Epithelial cell of proximal tubule (primary cell): Measurements from ENCODE around the gene ORAI3. TPM values are rescaled to one million over a fixed set of nuclear protein-coding genes. Genes with fewer than 3 reads are reported as not detected.

Source experiments
- DNase-seq: peaks from one replicate; pipeline ENCODE4 v3.0.0-alpha.2; 2011; ENCODE audit warnings: low read depth
- H3K4me3 ChIP-seq: 2 replicates; pipeline ENCODE4 v1.5.1; 2011; ENCODE audit warnings: low read depth, mild to moderate bottlenecking, low read length
- CTCF ChIP-seq: conservative IDR thresholded peaks from 2 replicates; pipeline ENCODE4 v1.5.1; 2012; ENCODE audit warnings: low read depth, mild to moderate bottlenecking, low read length
- total RNA-seq: library from RNA; depleted of rRNA; stranded (reverse); fragments of >200 nt; gene quantifications from 2 replicates; pipeline ENCODE4 v1.2.3, GENCODE V29; 2015

The ORAI3 gene
- total RNA-seq, 1 donor from 2014 or later: 37.6 TPM

- DNase-seq: no peak
- H3K4me3 ChIP-seq: no peak overlapping the region
- TF ChIP-seq CTCF: no peak
Observed at GRCh38 chr16:30998852-30999761, 50.2 kb downstream of the ORAI3 start.

- no peak overlapping the region for H3K4me3 ChIP-seq
- no peak for DNase-seq
- TF ChIP-seq CTCF: no peak
Observed at GRCh38 chr16:31000671-31001382, 52.0 kb downstream of the ORAI3 start.

- no peak overlapping the region for H3K4me3 ChIP-seq
- DNase-seq: no peak
- TF ChIP-seq CTCF: no peak
Observed at GRCh38 chr16:31001507-31002249, 52.8 kb downstream of the ORAI3 start.

GRCh38 chr16:31002250-31002700 is 53.4 kb downstream of the ORAI3 start:
- no peak overlapping the region for H3K4me3 ChIP-seq
- TF ChIP-seq CTCF: no peak
- no peak for DNase-seq

GRCh38 chr16:31002862-31003341 is 54.0 kb downstream of the ORAI3 start:
- no peak for TF ChIP-seq CTCF
- no peak overlapping the region for H3K4me3 ChIP-seq
- DNase-seq: no peak

GRCh38 chr16:31003744-31004143 is 54.9 kb downstream of the ORAI3 start:
- no peak for DNase-seq
- no peak for TF ChIP-seq CTCF
- no peak overlapping the region for H3K4me3 ChIP-seq

Other genes with a start within 250 kb of the ORAI3 start
- gene SRCAP, start 249.9 kb upstream of the ORAI3 start, total RNA-seq: 10.8 and 11.8 TPM in 2 replicates
- gene PHKG2, start 200.6 kb upstream of the ORAI3 start, total RNA-seq: 27.6 and 42.0 TPM in 2 replicates
- 7.0 and 8.2 TPM in 2 replicates for gene CFAP119, start 187.0 kb upstream of the ORAI3 start, total RNA-seq
- 47.2 and 73.8 TPM in 2 replicates for gene RNF40, start 186.7 kb upstream of the ORAI3 start, total RNA-seq
- gene ZNF629, start 161.9 kb upstream of the ORAI3 start, total RNA-seq: 11.4 and 14.0 TPM in 2 replicates
- 57.6 and 79.1 TPM in 2 replicates for gene BCL7C, start 55.0 kb upstream of the ORAI3 start, total RNA-seq
- 0.87 and 4.3 TPM in 2 replicates for gene CTF1, start 52.5 kb upstream of the ORAI3 start, total RNA-seq
- gene FBXL19, start 25.5 kb upstream of the ORAI3 start, total RNA-seq: 35.6 and 65.3 TPM in 2 replicates
- gene SETD1A, start 8.7 kb downstream of the ORAI3 start, total RNA-seq: 4.7 and 5.5 TPM in 2 replicates
- gene HSD3B7, start 36.1 kb downstream of the ORAI3 start, total RNA-seq: 22.9 and 24.2 TPM in 2 replicates
- gene STX1B, start 61.6 kb downstream of the ORAI3 start, total RNA-seq: 0.40 and 0.58 TPM in 2 replicates
- gene STX4, start 84.5 kb downstream of the ORAI3 start, total RNA-seq: 19.5 and 26.1 TPM in 2 replicates
- gene ZNF668, start 125.2 kb downstream of the ORAI3 start, total RNA-seq: 11.1 and 18.3 TPM in 2 replicates
- gene ZNF646, start 125.4 kb downstream of the ORAI3 start, total RNA-seq: 12.7 and 13.5 TPM in 2 replicates
- 0.58 and 2.2 TPM in 2 replicates for gene PRSS53, start 139.9 kb downstream of the ORAI3 start, total RNA-seq
- gene VKORC1, start 145.7 kb downstream of the ORAI3 start, total RNA-seq: 129 and 214 TPM in 2 replicates
- gene BCKDK, start 159.3 kb downstream of the ORAI3 start, total RNA-seq: 78.2 and 80.3 TPM in 2 replicates
- 38.3 and 43.7 TPM in 2 replicates for gene KAT8, start 168.6 kb downstream of the ORAI3 start, total RNA-seq
- gene PRSS8, start 186.7 kb downstream of the ORAI3 start, total RNA-seq: 27.4 and 53.6 TPM in 2 replicates
- 0.29 and 1.3 TPM in 2 replicates for gene PRSS36, start 201.0 kb downstream of the ORAI3 start, total RNA-seq
- 67.2 and 83.8 TPM in 2 replicates for gene FUS, start 231.1 kb downstream of the ORAI3 start, total RNA-seq